HG02973 (cell line): ENCODE results near the gene UACA.

Experiments
- ATAC-seq: cut with Tn5 transposase; IDR thresholded peaks from one replicate; pipeline ENCODE4 v1.9.1; 2021; ENCODE audit warnings: moderate library complexity; ENCODE audit not compliant: unreplicated experiment

The UACA gene

DNA sequence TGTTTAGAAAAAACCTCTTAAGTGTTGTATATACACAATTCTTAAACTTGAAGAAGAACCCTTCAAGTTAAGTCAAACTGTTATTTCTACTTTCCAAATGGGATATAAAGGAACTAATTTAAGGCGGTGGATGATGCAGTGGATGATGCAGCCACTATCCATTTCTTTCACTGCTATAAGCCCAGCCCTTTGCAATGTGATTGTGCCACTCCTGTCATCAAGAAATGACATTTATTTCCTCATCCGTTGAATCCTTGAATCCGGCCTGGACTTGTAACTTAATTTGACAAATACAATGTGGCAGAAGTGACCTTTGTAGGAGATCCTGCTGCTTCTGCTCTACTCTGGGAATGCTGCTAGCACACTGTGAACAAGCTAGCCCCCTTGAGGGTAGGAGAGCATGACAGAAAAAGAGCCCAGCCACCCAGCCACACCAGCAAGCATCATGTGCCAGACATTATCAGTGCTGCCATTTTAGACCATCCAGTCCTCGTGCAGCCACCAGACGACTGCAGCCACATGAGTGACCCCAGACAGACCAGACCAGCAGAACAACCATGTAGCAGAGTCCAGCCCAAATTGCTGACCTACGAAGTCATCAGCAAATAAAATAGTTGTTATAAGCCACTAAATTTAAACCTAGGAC is 47.4 kb downstream of the UACA start:
- no peak for ATAC-seq

- no peak for ATAC-seq
These were observed 48.8 kb downstream of the UACA start for GRCh38 chr15:70714565-70714964.

DNA sequence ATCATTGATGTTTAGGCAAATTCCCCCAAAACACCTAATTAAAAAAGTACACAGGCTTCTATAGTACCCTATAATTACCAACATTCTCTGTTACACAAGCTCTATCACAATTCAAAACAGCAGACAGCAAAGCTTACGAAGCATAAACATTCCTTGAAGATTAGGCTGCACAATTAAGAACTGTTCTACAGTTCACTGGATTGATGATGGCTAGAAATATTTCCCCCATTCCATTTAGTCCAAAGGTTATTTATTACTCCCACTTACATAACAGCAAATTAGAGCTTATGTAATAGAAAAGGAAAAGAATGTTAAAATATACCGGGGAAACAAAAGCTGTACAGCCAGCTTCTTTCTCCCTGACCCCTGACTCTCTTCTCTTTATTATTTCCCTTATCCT is 49.3 kb downstream of the UACA start:
- no peak for ATAC-seq

- ATAC-seq = no peak
These were observed 51.1 kb downstream of the UACA start for GRCh38 chr15:70712271-70712670.

DNA sequence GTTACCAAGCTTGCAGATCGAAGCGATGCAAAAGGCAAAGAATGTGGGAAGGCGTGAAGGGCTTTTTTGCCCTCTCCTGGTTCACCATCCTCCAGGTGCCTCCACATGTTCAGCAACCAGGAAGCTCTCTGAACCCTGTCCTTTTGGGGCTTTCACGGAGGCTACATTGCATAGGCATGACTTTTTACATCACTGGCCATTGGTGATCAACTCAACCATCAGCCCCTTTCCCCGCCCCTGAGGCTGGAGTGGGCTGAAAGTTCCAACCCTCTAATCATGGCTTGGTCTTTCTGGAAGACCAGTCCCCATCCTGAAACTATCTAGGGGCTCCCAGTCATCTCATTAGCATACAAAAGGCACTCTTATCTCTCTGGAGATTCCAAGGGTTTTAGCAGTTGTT is 52.6 kb downstream of the UACA start:
- ATAC-seq = no peak

DNA sequence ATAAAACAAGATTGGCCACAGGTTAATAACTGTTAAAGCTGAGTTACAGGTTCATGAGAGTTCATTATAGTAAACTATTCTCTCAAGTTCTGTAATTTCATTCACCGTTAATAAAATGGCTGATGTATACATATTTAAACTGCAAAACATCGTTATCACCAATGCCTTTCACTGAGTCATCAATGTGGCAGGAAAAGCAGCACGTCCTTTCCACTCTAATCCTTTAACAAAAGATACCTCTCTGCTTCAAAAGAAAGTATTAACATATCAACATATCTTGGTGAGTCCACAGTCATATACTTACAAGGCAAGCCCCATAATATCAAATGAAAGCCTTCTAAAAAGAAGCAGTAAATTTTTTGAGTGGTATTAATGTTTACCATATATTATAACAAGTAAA is 54.5 kb downstream of the UACA start:
- ATAC-seq = no peak

- no peak for ATAC-seq
These were observed 55.6 kb downstream of the UACA start for GRCh38 chr15:70707686-70708300.

DNA sequence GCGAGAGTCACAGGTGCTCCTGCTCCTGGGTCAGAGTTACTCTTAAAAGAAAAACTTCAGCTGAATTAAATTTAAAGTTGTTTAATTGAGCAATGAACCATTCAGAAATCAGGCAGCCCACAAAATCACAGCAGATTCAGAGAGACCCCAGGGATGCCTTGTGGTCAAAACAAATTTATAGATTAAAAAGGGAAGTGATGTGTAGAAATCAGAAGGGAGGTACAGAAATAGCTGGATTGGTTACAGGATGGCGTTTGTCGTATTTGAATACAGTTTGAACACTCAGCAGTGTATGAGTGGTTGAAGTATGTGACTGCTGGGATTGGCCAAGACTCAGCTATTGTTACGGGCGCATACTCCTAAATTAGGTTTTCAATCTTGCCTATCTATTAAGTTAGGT is 58.6 kb downstream of the UACA start:
- no peak for ATAC-seq

DNA sequence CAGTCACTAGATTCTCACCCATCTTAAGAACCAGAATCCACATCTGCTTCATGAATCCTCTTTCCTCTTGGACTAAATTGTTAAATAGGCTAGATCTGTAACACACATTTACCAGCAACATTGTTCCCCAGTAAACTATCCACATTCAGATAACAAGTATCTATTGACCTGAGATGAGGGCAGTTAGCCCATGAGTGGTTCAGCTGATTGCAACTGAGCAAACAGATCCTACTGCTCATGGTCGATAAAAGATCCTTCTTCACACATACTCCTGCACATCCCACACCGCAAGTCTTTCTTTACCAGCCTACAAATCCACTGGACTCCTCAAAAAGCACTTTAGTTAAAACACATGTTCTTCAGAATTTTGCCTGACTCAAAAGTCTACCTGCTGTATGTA is 59.2 kb downstream of the UACA start:
- no peak for ATAC-seq

DNA sequence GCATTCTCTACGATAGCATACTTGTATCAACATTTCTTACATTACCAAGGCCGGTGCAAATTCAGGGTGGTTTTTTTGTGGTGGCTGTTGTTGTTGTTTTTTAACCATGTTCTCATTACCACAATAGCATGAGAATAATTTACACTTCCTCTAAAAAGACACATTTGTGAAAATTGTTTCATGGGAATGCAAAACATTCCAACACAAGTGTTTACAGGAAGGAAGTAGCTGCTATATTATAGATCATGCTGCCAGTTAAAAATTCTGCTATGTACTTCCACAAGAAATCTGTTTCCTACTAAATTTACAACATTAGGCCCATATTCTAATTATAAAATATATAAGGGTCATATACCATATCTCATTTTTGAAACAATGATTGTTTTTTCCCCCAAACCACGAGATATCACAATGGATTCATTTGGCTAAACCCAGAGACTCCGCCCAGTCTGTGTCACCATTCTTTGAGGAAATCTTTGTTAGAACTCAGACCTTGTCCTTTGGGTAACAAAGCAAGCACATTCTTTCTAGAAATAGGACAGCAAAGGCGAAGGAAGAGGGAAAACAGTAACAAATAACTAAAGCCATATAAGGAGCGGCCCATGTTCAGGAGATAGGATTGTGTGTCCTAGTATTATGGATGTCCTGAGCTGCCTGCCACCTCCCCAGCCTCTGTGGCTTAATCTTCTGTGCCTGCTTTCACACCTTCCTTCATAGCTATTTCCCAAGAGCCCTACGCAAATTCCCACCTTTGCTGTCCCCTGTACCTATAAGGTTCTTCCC is 60.1 kb downstream of the UACA start:
- no peak for ATAC-seq

DNA sequence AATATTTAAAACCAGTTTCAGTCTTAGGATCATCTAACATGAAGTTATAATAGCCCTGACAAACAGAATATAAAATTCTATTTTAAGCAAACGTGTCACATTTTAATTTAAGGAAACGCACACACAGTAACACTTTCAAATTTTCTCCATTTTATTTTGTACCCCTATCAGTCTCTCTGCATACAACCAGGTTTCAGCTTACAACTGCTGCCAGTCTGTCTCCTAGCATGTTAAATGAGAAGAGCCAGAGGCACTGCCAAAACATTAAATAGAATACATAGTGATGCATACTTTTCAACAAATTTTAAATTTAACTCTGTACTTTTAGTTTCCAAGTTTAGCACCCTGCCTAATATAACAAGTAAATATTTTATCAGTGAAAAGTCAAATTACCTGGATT is 60.8 kb downstream of the UACA start:
- ATAC-seq = no peak

GRCh38 chr15:70701891-70702568 is 61.3 kb downstream of the UACA start:
- ATAC-seq = no peak

DNA sequence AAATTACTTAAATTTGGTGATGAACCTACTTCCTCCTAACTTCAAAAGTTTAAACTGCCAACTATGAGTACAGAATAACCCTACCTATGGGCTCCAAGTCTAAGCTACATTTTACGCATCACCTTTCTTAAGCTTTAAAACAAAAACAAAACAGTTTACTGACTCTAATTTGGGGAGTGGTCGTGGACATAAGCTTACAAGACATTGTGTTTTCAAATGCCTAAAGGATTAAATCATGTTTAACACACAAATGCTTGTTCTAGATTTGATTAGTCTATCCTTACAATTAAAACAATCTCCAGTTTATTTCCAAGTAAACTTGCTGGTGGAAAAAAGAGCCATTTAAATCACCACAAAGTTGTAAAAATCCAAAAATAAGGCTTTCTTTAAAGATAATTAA is 62.2 kb downstream of the UACA start:
- no peak for ATAC-seq

GRCh38 chr15:70699890-70700289 is 63.5 kb downstream of the UACA start:
- no peak for ATAC-seq

- ATAC-seq = no peak
These were observed 64.4 kb downstream of the UACA start for GRCh38 chr15:70698836-70699390.

DNA sequence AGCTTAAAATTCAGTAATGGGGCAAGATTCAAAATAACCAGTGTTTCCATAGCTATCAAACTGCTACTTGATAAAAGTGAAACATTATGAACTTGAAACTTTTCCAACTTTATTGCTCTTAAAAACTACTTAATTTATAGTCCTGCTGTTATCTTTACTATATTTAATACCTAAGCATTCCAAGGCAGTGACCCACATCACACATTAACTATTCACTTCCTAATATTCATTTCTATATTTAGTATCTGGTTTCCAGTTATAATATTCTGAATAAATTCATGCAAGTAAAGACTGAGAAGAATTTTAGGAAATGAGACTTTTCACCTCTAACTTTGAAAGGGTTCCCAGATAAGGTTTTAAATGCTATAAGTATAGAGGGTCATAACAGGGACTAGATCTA is 64.9 kb downstream of the UACA start:
- no peak for ATAC-seq

GRCh38 chr15:70690491-70691276 is 72.7 kb downstream of the UACA start:
- no peak for ATAC-seq

DNA sequence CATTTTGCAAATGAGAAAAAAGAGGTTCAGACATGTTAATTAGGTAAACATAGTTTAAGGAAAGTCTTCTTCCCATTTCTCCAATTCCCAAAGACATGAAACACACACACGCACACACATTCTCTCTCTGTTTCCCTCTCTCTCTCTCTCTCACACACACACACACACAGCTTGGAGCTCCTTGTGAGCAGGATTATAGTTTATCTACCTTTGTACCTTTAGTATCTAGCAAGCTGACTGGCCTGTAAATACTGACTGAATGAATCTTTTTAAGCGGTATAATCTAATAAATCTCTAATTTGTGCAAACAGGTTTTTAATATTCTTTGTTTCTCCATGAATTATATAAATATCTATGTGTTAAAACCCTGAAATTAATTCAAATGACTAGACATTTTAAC is 73.3 kb downstream of the UACA start:
- ATAC-seq = no peak

DNA sequence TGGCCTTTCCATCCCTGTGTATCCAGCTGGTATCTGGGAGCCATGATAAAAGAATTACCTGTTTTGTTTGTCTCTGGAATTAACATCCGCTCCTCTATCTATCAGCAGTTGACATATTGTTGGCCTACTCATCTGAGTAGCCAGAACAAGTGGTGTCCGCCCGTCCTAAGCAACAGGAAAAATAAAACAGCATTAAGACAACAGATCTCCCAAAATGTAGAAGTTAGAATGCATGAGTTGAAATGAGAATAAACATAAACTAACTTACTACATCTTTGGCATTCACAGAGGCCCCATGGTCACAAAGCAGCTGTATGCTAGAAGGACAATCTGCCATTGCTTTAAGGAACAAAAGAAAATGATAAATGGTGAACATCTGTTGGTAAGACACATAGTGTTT is 75.9 kb downstream of the UACA start:
- no peak for ATAC-seq

DNA sequence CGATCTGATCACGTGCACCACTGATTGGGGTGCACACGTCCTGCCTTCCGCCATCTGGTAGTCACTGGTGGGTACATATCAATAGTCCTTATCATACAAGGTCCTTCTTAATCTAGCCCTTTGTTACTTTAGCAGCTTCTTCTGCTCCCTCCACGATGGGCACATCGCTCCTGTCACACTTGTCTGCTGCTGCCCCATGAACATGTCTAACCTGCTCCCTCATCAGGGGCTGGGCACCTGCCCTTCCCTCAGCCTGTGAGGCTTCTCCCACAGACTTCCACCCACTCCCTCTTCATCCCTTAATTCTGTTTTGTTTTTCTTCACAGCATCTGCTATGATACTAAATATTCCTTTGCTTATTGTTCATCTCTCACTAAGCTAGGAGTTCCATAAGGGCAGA is 82.5 kb downstream of the UACA start:
- ATAC-seq = no peak

DNA sequence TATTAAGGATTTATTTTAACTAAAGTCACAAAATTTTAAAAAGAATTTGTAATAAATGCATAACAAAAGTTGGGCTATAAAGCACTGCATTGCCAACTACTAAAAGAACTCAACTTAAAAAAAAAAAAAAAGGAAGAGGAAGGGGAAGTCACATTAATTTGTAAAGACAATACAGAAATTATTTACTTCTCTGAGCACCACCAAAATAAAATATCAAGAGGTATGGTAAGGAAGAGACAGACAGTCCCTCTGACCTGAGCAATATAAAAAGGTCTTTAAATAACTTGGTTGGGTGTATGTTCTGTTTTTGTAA is 83.5 kb downstream of the UACA start:
- no peak for ATAC-seq
